Omental fat pad (tissue), 4 donors: Measurements from ENCODE around the gene SLC39A1. TPM values are rescaled to one million over a fixed set of nuclear protein-coding genes. Genes with fewer than 3 reads are reported as not detected.

Experiments
- ATAC-seq: fragments of 150-250 bp; one replicate; pipeline ENCODE4 v1.9.1; 2016; ENCODE audit warnings: mild to moderate bottlenecking, moderate library complexity; ENCODE audit not compliant: low FRiP score
- DNase-seq: peaks from one replicate; pipeline ENCODE4 v3.0.0-alpha.2; 2019; ENCODE audit warnings: low spot score
- CTCF ChIP-seq, 3 donors: fragments of 450-650 bp; IDR thresholded peaks; one replicate each; pipeline ENCODE4 v1.5.1; 2016 to 2017; ENCODE audit warnings: antibody characterized with exemption in 3 of 3, mild to moderate bottlenecking in 3 of 3, moderate library complexity in 2 of 3
- total RNA-seq, 4 donors: library from RNA; depleted of rRNA; stranded (reverse); fragments of >200 nt; gene quantifications; one replicate each; pipeline ENCODE4 v1.1.0, GENCODE V29; 2016

SLC39A1 gene
- total RNA-seq, 4 donors from 2014 or later: 80.5 to 125 (median 116) TPM

GRCh38 chr1:153962088-153963029 is 978 bp downstream of the SLC39A1 start:
- ATAC-seq (peak; percentile 13), DNase-seq (no peak)
- no peak for TF ChIP-seq CTCF (IDR thresholded peaks at IDR 0.05)

- no peak for TF ChIP-seq CTCF (IDR thresholded peaks at IDR 0.05)
- DNase-seq (no peak), ATAC-seq (no peak)
Observed at GRCh38 chr1:153961421-153961820, 1.9 kb downstream of the SLC39A1 start.

GRCh38 chr1:153960206-153960605 is 3.1 kb downstream of the SLC39A1 start:
- no peak for TF ChIP-seq CTCF (IDR thresholded peaks at IDR 0.05)
- ATAC-seq (no peak), DNase-seq (no peak)

- no peak for TF ChIP-seq CTCF (IDR thresholded peaks at IDR 0.05)
- no peak for ATAC-seq
- no peak for DNase-seq
Observed at GRCh38 chr1:153959454-153959853, 3.9 kb downstream of the SLC39A1 start.

GRCh38 chr1:153958961-153959260 is 4.4 kb downstream of the SLC39A1 start:
- no peak for TF ChIP-seq CTCF (IDR thresholded peaks at IDR 0.05)
- no peak for DNase-seq
- peak; percentile 1 for ATAC-seq

GRCh38 chr1:153958111-153958960 is 5.0 kb downstream of the SLC39A1 start, which contains the start of gene CRTC2:
Gene CRTC2, minus strand, starts transcription at chr1:153958612. Its CDS starts 115 bp downstream, at chr1:153958497.
- no peak for TF ChIP-seq CTCF (IDR thresholded peaks at IDR 0.05)
- ATAC-seq (peak; percentile 86), DNase-seq (peak; percentile 98)
